Stimulated activated CD8-positive, alpha-beta memory T cell treated with anti-CD3 and anti-CD28 coated beads, Interleukin-12 subunit alpha, Interleukin-12 subunit beta, amount 100 ng/mL, for 24 hours (primary cell): ENCODE results near the gene UTP3.
"Not testable (repeated sequence)": the region's sequence is repeated elsewhere in the genome, so short reads cannot be mapped to it uniquely, and the experiment has no call there.

Experiments
- DNase-seq: peaks from one replicate; pipeline ENCODE4 v3.0.0-alpha.2; 2020; ENCODE audit errors: extremely low read depth

UTP3 gene

GRCh38 chr4:70687392-70687791 is 940 bp upstream of the UTP3 start:
- DNase-seq, result no peak

GRCh38 chr4:70688795-70689231 is 481 bp downstream of the UTP3 start:
- no peak for DNase-seq

DNA sequence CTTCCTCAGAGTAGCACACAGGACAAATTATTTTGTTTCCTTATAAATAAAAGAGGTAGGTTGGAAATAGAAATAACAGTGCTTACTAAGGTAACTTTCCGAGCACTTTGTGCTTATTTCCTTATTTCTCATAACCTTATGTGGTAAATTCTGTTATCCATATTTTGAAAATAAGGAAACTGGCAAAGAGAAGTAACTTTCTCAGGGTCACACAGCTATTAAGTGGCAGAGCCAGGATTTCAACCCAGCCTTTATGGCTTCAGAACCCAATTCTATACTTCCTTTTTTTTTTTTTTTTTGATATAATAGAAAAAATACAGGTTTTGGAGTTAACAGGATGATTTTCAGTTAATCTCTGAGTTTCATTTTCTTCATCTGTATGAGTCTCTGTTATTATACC is 3.3 kb downstream of the UTP3 start:
- DNase-seq, result no peak

- DNase-seq, result not testable (repeated sequence)
Measured at GRCh38 chr4:70694633-70695032, 6.3 kb downstream of the UTP3 start.

- not testable (repeated sequence) for DNase-seq
Measured at GRCh38 chr4:70698435-70698834, 10.1 kb downstream of the UTP3 start.

DNA sequence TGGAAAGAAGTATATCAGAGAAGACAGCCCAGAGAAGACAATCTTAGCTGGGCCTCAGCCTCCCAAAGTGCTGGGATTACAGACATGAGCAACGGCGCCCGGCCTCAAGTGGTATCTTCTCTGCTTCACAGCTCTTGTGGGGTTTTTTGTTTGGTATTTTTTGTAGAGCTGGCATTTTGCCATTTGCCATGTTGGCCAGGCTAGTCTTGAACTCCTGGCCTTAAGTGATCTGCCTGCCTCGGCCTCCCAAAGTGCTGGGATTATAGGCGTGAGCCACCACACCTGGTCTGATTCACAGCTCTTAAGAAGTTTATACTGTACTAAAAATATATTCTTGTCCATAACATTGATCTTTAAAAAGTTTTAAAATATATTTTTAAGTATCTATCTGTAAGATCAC is 12.4 kb downstream of the UTP3 start:
- DNase-seq, result no peak

DNA sequence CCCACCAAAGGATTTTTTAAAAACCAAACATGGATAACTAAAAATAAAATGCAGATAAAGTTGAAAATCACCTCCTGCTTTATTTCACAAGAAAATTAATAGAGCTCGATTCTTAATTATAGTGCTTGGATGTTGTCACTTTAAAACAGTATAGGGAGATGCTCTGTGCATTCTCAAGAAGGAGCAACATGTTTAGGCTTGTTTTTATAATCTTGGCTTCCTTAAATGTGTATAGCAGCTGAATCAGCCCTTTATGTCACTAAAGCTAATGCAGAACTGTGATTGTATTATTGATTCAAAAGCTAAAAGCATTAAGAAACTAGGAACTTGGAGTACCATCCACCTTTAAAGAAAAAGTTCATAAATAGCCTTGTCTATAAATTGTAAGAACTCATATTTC is 12.9 kb downstream of the UTP3 start:
- DNase-seq, result no peak

DNA sequence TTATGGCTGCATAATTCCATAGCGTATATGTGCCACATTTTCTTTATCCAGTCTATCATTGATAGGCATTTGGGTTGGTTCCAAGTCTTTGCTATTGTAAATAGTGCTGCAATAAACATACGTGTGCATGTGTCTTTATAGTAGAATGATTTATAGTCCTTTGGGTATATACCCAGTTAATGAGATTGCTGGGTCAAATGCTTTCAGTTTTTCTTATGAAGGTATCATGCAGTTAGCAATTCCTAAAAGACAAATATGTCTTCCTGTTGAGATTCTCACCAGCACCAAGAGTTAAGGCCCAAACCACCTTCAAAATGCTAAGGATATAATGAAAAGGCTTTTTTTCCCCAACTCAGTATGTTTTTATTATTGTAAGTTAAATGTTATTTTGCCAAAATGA is 14.3 kb downstream of the UTP3 start:
- DNase-seq, result not testable (repeated sequence)

GRCh38 chr4:70703619-70704214 is 15.4 kb downstream of the UTP3 start:
- DNase-seq, result no peak

DNA sequence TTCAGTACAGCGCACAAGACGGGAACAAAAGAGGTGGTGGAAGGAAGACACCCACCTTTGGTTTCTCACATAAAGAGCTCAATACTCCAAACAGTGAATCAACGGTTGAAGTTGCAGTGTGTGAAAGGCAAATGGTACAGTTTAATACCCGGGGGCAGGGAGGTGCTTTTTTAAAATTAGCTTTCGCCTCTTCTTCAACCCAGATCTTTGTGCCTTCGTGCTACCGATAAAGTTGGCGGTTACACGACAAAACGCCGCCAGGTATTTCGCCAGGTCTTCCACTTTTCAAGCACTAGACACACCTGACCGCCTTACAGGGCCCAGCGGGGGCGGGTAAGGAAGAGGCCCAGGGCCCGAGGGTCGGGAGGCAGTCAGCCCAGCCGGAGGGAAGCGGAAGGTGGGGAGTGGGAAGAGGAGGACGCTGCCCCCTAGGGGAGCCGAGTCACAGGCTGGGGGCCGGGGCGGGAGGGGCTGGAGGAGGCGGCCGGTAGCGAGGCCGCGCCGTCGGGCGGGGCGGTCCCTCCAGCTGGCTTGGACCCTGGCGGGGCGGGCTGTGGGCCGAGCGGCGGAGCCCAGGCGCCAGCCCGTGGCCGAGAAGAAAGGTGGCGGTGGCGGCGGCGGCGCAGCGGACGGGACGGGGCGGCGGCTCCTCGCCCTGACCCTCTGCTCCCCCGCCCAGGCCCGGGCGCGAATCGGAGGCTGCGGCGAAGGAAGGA is 16.0 kb downstream of the UTP3 start:
- no peak for DNase-seq

- no peak for DNase-seq
Measured at GRCh38 chr4:70704931-70705182, 16.5 kb downstream of the UTP3 start.

DNA sequence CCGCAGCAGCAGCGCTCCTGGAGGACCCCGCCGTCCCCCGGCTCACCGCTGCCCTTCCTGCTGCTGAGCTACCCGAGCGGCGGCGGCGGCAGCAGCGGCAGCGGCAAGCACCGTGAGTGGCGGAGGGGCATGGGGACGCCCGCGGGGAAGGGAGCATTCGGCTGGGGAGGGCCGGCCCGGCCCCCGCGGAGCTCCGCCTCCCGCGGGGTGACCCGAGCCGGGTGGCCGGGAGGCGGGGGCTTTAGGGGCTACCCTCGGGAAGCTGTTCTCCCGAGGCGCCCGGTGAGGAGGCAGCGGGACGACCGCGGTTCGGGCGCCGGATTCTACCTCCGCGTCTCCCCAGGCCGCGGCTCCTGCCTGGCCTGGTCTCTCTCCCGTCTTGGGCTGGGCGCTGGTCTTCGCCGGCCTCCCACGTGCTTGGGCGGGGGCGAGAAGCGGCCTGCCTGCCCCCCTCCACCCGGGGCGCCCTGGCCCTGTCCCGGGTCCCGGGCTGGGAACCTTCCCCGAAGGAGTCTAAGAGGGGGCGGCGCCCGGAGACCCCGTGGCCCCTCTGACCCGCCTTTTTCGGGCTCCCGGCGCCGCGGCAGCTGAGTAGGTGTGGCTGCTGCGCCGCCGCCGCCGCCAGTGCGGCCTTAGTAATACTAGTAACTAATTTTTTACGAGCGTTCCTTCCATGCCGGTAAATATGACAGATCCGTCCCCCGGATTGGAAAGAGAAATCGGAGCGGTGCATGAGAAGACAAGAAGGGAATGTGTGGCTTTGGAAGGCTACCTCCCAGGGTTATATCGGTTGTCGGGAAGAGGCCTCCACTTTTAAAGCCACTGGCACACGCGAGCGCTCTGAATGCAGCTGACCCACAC is 17.1 kb downstream of the UTP3 start:
- no peak for DNase-seq

GRCh38 chr4:70706044-70706461 is 17.7 kb downstream of the UTP3 start:
- DNase-seq, result no peak

GRCh38 chr4:70706516-70706915 is 18.2 kb downstream of the UTP3 start:
- no peak for DNase-seq

- DNase-seq, result no peak
Measured at GRCh38 chr4:70709611-70710205, 21.4 kb downstream of the UTP3 start.

DNA sequence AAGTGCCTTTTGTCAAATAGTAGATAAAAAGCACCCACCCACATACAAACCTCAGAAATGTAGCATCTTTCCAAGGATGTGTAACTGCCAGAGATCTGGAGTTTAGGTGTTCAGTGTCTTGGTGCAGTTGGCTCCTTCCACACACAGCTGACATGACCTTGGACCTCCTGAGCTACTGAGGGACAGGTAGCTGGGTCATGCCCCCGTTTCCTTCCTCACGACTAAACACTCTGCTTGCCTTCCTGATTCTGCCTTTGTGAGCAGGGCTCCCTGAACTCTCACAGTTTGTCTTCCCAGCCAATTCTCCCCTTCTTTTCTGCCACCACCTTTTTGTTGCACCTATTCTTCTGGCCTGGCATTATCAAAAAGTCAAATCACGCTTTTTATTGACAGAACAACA is 23.3 kb downstream of the UTP3 start:
- DNase-seq, result no peak

- DNase-seq, result no peak
Measured at GRCh38 chr4:70712150-70712549, 23.8 kb downstream of the UTP3 start.

GRCh38 chr4:70712604-70713452 is 24.5 kb downstream of the UTP3 start:
- no peak for DNase-seq

DNA sequence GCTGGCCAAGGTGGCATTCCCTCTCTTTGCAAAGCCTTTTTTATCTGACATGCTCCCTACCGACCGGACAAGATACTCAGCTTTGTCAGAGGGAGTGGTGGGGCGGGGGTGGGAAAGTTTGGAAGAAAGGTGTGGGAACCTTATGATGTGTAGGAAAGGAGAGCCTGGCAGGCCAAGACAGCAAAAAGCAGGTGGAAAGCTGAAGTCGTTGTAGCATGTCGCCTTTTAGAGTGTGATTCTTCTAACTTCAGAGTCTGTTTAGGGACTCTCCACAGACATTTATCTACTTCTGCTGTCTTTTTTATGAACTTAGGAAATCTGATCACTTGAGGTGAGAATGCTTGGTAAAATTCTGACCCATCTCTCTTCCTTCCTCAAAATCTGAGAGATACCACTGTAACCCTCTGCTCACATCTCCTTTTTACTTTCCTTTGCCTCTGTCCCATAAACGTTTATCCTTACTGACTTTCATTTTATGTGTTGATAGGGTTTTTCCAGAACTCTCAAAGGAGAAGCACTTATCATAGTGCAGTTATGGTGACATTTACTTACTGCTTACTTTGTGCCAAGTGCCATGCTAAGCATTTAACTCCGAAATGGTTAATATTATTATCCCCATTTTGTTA is 25.2 kb downstream of the UTP3 start:
- no peak for DNase-seq

DNA sequence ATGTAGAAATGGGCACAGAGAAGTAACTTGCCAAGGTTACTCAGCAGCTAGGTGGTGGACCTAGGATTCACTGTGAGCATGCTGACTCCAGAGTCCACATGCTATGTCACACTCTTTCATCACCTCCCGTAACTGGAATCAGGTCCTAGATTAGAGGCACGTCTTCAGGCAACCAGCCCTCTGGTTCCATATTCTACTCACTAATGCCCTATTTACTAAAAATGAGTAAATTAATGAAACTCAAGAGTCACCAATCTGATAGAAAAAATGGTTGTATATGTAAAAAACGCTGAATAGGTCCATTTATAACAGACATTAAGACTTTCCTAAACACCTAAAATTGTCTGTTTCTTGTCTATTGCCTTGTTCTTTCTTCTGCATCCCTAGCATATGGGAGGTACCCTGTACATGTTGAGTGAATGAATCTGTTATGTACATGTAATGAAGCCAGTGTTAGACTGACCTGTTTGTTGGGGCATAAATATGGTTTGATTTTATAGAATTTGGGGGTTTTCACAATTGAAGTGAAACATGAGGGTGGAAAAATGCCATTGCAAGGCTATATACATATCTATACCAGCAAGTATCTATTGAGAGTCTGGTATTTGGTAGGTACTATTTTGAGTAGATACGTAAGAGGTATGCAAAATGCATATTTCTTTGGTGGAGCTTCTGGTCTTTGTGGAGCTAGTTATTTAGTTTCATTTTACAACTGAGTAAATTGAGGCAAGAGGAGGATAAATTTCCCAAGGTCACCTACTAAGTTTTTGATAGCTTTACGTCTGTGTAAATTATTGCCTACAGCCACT is 26.0 kb downstream of the UTP3 start:
- DNase-seq, result no peak
